IPS DF 4.7 (cell line): Measurements from ENCODE around the gene LMAN2L.
"Not testable (repeated sequence)": the region's sequence is repeated elsewhere in the genome, so short reads cannot be mapped to it uniquely, and the experiment has no call there.

Source experiments
- DNase-seq: peaks from one replicate; pipeline ENCODE4 v3.0.0-alpha.2; 2013; ENCODE audit warnings: low spot score; ENCODE audit errors: extremely low read depth

Gene LMAN2L

DNA sequence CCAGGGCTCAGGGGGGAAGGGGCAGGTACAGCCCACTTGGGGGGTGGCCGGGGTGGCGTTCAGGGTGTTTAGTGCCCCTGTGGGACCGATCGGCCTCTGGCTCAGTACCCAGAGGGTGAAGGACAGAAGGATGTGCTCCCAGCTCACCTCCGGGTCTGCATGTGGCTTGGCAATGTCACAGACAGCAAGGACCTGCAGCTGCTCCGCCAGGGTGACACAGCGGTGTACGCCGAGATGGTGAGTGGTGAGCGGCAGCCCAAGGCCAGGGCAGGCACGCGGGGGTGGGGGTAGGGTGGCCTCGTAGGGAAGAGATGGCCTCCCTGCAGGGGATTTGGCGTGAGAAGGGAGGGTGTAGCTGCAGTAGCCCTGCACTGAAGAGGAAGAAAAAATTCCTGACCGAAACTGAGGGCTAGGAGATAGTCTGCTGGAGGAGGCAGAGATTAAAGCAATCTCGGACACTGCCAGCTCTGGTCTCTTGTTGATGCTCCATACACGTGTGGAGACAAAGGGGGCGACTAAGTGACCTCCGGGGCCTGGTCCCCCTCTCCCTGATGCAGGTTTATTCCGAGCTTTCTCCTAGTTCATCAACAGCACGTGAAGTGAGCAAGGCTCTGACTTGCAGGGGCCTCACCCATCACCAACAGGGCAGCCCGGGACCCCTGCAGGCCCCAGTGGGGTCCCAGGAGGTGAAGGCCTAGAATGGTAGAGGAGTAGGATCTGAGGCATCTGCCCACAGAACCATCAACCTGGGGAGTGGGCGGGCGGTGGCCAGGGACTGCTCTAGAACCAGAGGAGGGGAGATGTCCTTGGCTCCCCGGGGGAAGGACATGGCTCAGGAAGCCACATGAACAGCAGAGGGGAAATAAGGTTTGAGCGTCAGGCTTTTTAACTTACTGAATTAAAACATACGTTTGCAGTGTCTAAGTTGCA lies 51.9 kb downstream of the LMAN2L start:
- DNase-seq, result no peak

DNA sequence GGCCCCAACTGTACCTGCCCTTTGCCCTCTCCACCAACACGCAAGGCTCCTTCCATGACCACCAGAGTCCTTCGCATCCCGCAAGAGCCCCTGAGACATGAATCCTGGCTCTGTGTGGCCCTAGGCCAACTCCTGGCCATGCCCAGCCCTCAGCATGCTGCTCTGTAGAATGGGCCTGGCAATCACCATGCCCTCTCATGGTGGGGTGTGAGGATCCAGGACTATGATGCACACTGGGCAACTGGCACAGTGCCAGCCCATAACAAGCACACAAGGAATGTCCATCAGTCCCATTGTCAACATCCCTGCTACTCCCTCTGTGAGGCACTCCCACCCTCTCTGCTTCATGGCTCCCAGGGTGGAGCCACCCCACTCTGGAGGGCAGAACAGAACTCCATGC lies 52.6 kb downstream of the LMAN2L start:
- no peak for DNase-seq

DNA sequence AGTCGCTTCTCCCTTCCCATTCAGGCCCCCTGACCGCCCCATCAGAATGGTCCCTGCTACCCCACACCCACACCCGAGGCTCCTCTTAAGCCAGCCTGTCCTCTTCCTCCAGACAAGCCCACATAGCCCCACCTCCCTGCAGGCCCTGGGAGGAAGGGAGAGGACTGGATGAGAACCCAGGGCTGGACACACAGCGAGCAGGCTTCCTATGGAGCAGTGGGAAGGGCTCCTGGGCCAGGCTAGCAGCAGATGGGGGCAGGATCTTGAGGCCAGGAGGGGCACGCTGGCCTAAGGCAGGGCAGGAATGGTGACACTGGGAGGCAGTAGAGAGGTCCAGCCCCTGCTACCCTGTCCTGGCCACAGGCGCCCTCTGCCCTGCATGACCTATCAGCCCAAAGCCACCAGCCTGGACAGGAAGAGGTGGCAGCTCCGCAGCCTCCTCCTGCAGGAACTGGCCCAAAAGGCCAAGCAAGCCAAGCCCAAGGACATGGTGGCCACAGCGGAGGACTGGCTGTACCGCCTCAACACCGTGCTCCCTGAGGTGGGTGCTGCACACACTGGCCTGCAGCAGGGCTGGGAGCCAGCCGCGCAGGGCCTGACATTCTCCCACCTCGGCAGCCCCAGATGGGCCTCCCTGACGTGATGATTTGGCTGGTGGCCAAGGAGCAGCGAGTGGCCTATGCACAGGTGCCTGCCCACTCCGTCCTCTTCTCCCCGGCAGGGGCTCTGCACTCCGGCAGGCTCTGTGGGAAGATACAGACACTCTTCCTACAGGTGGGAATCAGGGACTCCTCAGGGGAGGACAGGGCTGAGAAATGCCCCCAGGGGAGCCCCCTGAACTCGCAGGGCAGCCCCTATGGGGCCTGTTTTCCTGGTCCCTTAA lies 54.0 kb downstream of the LMAN2L start:
- no peak for DNase-seq

- no peak for DNase-seq
These were observed 54.8 kb downstream of the LMAN2L start for GRCh38 chr2:96684883-96685576.

DNA sequence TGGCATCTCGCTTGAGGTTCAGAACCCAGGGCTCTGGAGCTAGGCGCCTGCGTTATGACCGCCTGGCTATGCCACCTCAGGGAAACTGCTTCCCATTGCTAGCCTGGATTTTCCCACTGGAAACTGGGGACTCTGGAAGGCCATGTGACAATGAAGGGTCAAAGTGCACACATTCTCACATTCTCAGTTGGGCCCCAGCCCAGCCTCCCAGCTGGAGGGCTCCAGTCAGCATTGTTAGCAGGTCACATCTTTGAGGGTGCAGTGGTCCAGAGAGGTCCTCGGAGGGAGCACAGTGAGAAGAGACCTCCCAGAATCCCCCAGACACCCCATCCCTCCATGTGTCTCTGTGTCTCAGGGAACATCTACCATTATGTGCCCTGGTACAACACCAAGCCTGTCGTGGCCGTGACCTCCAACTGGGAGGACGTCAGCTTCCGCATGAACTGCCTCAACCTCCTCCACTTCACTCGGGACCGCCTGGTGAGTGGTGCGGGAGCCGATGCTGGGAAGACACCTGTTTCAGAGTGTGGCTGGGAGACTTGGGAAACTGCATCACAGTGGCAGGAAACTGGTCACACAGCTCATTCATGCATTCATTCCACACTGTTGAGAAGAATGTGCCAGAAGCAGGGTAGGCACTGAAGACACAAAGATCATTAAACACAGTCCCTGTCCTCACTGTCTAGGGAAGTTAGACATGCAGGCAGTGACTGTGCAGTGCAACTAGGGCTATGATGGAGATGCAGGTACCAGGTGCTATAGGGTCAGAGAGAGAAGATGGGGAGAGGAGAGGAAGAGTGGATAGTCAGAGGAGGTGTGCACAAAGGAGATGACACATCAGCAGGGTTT lies 55.7 kb downstream of the LMAN2L start:
- no peak for DNase-seq

GRCh38 chr2:96683307-96683706 lies 56.6 kb downstream of the LMAN2L start:
- DNase-seq, result no peak

- no peak for DNase-seq
These were observed 58.3 kb downstream of the LMAN2L start for GRCh38 chr2:96681540-96681939.

GRCh38 chr2:96680561-96681141 lies 59.2 kb downstream of the LMAN2L start:
- no peak for DNase-seq

DNA sequence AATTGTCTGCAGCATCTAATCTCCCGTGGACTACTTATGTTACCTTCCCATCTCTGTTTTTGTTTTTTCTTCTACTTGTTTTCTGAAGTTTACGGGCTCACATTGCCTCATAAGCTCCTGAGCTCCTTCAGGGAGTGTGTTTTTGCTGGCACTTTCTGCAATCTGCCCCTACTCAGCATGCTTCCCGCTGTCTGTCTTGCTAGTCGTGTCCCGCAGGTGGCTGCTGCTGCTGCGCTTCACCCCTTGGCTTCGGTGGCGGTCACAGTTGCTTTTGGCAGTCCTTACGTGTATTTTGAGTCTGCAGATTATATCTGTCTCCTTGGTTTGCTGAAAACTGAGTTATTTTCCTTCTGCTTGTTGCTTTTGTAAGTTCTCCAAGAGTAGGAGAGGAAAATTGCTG lies 60.0 kb downstream of the LMAN2L start:
- no peak for DNase-seq

GRCh38 chr2:96669539-96670215 lies 70.2 kb downstream of the LMAN2L start:
- no peak for DNase-seq

- DNase-seq, result no peak
These were observed 71.1 kb downstream of the LMAN2L start for GRCh38 chr2:96668771-96669170.

DNA sequence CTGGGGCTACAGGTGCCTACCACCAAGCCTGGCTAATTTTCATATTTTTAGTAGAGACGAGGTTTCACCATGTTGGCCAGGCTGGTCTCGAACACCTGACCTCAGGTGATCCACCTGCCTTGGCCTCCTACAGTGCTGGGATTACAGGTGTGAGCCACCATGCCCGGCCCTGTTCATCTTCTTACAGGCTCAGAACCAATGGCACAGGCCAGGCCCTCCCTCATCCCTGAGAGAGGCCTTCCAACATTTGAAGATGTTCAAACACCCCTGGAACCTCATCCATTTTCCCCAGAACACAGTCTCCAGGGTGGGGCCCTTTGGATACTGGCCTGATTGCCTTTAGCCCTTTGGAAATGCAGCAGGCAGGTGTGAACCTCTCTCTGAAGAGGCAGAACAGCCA lies 74.1 kb downstream of the LMAN2L start:
- not testable (repeated sequence) for DNase-seq

DNA sequence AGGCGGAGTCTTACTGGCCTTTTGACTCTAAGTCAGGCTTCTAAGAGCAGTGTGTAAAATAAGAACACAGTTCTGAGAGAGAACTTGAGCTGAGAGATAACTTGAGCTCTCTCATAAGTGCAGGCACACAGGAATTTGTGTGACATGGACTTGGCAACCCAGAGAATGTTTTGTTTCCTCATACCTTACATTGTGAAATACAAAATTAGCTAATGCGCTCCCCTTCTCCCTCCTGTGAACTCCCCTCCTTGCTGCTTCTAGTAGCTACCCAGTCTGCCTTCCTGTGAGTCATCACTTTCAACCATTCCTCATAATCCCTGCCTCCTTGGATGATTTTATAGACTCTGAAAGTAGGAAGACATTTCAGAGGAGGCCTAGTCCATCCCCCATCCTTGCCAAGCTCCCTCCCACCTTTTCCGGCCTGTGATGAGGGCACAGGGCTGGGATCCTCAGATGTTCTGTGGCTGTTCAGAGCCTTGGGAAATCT lies 74.7 kb downstream of the LMAN2L start:
- DNase-seq, result no peak

DNA sequence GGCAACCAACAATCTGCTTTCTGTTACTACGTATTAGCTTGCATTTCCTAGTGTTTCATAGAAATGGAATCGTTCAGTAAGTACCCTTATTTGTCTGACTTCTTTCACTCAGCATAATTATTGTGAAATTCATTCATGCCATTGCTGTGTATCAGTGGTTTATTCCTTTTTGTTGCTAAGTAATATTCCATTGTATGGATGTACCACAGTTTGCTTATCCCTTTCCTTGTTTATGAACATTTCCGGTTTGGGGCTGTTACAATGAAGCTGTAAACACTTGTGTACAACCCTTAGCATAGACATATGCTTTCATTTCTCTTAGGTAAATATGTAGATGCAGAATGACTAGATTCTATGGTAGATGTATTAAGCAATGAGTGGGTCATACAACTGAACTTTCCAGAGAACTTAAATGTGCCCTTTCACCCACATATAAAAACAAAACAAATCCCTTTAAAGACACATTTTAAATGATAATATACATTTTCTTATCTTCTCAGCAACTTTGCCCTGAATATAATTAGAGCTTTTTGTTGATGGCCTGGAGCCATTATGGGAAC lies 75.4 kb downstream of the LMAN2L start:
- DNase-seq, result no peak

- DNase-seq, result no peak
These were observed 76.0 kb downstream of the LMAN2L start for GRCh38 chr2:96663829-96664228.

DNA sequence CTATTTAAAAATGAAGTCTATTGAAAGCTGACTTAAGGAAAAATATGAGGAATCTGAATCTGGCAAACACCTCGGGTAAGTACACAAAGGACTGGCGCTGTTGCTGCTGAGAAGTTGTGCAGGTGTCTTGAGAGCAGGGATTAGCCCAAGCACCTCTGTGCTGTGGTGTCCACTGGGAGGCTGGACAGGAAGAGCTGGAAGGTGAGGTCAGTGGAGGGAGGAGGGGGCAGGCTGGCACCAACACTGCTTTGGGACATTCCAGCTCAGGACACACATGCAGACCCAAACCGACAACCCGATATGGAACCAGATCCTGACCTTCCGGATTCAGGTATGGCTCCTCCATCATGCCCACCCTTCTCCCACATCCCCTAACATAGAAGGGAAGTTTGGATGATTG lies 76.7 kb downstream of the LMAN2L start:
- DNase-seq, result no peak

GRCh38 chr2:96662360-96662759 lies 77.5 kb downstream of the LMAN2L start:
- DNase-seq, result no peak

GRCh38 chr2:96661324-96661723 lies 78.5 kb downstream of the LMAN2L start:
- DNase-seq, result no peak

DNA sequence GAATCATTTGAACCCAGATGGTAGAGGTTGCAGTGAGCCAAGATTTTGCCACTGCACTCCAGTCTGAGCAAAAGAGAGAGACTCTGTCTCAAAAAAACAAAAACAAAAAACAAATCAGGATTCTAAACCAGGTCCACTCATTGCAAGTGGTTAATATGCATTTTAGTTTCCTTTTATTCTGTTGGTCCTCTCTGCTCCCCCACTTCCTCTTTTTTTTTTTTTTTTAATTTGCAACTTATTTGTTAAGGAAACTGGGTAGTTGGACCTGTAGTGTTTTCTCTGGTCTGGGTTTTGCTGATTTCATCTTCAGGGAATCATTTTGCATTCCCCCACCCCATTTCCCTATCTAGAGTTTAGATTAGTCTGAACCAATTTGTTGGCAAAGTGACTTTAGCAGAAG lies 83.3 kb downstream of the LMAN2L start:
- DNase-seq, result no peak
